DND-41 (cell line): ENCODE data around the gene MAB21L3.

Experiments
- EZH2 ChIP-seq: IDR thresholded peaks from 3 replicates; pipeline ENCODE4 v1.6.1; 2012; ENCODE audit warnings: borderline replicate concordance, low read depth, mild to moderate bottlenecking, moderate library complexity, low read length, inconsistent platforms; ENCODE audit not compliant: severe bottlenecking
- TF ChIP-seq, protein P1 (sequence below): IDR thresholded peaks from 2 replicates; pipeline ENCODE4 v1.5.1; 2012; ENCODE audit warnings: borderline replicate concordance, low read length, moderate library complexity, mild to moderate bottlenecking; ENCODE audit not compliant: poor library complexity, severe bottlenecking; ENCODE audit errors: extremely low read depth

DNA sequence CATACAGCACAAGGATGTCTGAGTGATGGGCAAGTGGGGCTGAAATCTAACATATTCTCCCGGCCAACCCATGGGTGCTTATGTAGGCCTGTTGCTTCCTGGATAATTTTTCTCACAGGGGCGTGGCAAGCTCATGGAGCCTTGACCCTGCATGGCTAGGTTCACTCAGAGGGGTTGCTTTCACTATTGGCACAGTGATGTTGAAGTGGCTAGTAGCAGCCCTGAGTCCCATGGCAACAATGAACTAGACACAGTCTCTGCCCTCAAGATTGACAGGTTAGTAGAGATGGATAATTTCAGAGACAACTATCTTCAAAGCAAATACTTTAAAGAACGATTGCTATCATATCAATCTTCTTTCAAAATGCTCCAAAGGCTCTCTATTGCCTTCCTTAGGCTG, 6.5 kb upstream of the MAB21L3 start:
- TF ChIP-seq, protein P1, sequence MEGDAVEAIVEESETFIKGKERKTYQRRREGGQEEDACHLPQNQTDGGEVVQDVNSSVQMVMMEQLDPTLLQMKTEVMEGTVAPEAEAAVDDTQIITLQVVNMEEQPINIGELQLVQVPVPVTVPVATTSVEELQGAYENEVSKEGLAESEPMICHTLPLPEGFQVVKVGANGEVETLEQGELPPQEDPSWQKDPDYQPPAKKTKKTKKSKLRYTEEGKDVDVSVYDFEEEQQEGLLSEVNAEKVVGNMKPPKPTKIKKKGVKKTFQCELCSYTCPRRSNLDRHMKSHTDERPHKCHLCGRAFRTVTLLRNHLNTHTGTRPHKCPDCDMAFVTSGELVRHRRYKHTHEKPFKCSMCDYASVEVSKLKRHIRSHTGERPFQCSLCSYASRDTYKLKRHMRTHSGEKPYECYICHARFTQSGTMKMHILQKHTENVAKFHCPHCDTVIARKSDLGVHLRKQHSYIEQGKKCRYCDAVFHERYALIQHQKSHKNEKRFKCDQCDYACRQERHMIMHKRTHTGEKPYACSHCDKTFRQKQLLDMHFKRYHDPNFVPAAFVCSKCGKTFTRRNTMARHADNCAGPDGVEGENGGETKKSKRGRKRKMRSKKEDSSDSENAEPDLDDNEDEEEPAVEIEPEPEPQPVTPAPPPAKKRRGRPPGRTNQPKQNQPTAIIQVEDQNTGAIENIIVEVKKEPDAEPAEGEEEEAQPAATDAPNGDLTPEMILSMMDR: no peak
- no peak for TF ChIP-seq EZH2
